Occipital lobe (tissue), 2 donors: ENCODE data around the gene ARHGAP36. TPM values are rescaled to one million over a fixed set of nuclear protein-coding genes. Genes with fewer than 3 reads are reported as not detected.

ENCODE experiments used
- DNase-seq: peaks from one replicate; lab custom pipeline; 2025; lab: John Stamatoyannopoulos, UW
- total RNA-seq: library from RNA; depleted of rRNA; stranded (reverse); fragments of >200 nt; gene quantifications from one replicate; pipeline ENCODE4 v1.2.3, GENCODE V29; 2014

ARHGAP36 gene
- total RNA-seq = 0.31 TPM

- DNase-seq = no peak
Observed at GRCh38 chrX:131058136-131058868, at the start of gene ARHGAP36. Gene ARHGAP36 (plus strand): TSS chrX:131058346. CDS start chrX:131081666, 23,320 bp downstream.

- DNase-seq = no peak
Observed at GRCh38 chrX:131010186-131010585, 48.0 kb upstream of the ARHGAP36 start.

- DNase-seq = no peak
Observed at GRCh38 chrX:131025336-131025735, 32.8 kb upstream of the ARHGAP36 start.

DNA sequence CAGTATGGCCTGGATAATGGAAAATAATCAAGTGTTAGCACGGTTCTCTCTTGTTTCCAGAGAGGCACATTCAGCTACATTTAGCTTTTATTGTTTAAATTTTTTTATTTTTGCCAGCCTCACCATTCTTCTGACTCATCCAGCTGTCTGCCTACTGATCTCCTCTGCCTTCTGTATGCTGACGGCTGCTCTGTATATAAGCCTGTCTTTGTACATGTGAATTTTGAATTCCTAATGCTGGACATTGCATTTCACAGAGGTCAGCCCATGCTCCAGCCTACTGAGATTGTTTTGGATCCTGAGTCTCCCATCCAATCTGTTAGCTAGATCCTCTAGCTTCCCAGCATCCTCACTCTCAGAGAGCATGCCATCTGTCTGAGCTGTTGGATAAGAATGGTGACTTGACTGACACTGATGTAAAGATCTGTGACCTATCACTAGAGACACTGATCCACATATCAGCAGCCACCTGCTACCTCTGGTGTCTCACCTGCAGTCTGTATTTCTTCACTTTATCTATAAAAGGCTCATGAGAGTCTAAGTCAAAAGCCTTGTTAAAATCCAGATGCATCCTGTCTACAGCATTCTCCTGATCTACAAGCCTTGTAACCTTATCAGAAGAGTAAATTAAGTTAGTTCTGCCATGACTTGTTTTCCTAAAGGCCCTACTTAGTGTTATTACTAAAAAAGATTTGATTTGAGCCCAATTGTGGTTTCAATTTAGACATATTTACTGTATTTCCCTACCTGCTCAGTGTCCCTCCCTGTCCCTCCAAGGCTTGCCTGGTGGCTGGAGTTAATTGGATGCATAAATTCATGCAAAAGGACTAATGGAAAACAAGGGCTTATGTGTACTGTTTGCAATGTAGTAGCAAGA, 25.6 kb upstream of the ARHGAP36 start:
- DNase-seq = no peak

- DNase-seq = no peak
Observed at GRCh38 chrX:131034063-131034462, 24.1 kb upstream of the ARHGAP36 start.

DNA sequence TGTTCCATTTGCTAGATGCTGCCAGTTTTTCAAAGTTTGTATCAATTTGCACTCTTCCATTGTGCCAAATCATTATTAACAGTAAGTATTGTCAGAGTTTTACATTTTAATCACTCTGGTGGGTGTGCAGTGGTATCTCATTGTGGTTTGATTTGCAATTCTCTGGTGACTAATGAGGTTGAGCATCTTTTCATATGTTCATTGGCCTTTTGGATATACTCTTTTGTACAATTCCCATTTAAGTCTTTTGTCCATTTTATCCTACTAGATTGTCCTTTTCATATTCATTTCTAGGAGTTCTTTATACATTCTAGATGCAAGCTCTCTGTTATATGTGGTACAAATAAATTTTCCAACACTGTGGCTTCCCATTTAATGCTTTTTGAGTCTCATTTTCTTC, 17.4 kb upstream of the ARHGAP36 start:
- no peak for DNase-seq

- no peak for DNase-seq
Observed at GRCh38 chrX:131041667-131042066, 16.5 kb upstream of the ARHGAP36 start.

DNA sequence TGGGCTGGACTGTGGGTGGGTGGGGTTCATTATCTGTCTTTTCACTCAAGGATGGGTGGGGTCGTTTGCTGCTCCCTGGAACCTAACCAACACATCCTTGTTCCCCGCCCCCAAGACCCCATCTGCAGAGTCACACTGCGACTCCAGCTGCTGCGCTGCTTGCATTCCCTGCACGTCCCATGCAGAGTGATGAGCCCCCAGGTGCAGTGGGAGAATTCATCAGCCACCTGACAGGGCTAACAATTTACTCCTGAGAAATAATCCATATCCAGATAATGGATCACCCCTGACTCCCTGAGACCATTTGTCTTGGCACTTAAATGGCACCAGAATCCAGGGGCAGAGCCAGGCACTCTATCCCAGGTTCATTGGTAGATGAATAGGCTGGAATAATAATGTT, 12.4 kb upstream of the ARHGAP36 start:
- no peak for DNase-seq

GRCh38 chrX:131046596-131046995, 11.6 kb upstream of the ARHGAP36 start:
- no peak for DNase-seq

DNA sequence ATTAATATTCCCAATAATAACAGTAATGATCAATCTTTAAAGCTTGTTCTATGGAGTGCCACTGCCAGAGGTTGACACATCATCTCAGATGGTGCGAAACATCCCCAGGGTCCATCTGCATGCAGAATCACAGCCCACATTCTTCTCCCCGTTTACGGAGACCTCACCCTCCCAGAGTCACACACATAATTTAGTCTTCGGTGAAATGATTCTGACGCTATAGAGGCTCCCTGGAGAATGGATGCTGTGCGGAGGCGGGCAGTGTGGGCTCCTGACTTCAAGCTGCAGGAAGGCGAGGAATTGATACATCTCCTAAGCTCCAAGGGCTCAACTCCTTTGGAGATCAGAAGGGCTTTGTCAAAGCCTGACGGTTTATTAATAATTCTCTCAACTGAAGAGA, 11.0 kb upstream of the ARHGAP36 start:
- DNase-seq = no peak

GRCh38 chrX:131053076-131053475, 5.1 kb upstream of the ARHGAP36 start:
- DNase-seq = no peak

- DNase-seq = no peak
Observed at GRCh38 chrX:131054906-131055305, 3.2 kb upstream of the ARHGAP36 start.

GRCh38 chrX:131057706-131058105, 440 bp upstream of the ARHGAP36 start:
- no peak for DNase-seq

DNA sequence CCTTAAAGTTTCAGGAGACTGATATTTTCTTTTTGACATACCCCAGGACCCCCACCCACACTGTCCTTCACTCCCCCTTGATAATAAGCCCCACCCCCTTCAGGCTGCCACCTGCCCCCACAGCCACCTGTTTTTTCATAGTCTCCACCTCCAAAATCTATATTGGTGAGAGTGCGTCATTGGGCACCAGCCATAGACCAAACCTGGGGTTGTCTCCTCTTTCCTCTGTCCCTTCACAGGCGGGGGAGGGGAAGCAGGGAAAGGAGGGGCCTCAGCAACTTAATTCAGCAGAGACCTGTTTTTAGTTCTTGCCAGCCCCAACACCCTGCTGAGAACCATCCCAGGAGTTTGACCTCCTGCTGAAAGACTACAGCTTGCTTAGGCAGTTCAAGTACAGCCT, 1.1 kb downstream of the ARHGAP36 start:
- no peak for DNase-seq

DNA sequence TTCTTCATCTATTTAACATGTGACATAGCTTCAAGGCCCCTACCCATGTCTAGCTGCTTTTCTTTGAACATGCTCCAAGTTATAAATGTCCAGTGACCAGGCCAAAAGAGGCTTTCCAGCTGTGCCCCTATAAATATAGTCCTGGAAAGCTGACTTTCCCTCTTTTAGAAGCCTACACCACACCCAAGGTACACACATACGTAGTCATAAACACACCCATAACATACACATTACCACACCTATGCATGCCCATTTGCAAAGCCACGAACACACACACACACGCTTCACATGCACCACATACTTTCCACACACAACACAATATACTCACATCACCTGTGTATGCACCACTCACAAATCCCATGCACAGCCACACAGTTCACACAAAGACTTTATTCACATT, 2.0 kb downstream of the ARHGAP36 start:
- DNase-seq = no peak

DNA sequence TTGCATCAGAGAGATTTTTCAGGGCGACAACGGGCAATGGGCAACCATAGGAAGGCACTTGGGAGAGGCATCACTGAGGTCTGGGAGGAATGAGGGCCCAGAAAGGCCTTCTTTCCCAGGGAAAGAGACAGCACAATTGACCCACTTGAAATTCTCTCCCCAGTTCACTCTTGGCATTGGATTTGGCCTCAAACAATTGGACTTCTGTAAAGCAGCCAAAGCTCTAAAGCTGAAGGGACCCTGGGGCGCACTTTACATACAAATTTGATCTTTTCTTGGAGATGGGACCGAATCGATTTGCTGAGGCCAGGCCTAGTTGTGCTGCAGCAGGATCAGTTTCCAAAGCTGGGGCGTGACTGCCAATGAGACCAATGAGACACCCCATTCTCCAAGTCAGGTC, 3.2 kb downstream of the ARHGAP36 start:
- DNase-seq = no peak

DNA sequence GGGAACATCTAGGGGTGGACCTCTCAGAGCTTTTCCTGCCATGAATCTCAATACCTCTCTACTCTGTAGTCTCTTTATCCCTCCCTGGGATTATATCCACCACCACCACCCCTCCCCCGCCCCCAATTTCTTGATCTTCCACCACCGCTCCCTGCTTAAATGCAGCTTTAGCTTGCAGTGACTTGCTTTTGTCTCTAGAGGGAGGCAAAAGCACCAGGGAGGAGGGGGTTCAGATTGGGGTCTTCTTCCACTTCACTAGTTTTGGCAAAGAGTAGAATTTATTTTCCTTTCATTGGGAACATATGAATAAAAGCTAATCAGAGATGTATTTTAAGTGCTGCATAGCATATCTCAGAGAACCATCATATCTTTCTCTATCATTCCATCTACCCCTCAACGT, 5.5 kb downstream of the ARHGAP36 start:
- DNase-seq = no peak

DNA sequence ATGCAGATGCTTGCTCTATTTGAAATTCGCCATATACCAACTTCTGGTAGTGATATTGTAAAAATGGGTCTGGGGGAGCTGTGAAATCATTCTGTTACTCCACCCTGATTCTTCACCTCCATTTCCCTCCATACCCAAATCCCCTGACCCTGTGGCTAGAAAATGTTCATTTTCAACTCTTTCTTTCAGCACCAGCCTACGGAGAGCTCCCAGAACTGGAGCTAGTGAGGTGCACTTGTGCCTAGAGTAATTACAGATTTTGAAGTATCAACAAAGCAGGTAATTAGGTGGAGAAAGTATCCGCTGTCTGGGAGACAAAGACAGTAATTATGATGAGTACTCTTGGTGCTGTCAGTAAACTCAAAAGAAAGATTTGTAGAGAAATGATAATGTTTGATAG, 8.1 kb downstream of the ARHGAP36 start:
- DNase-seq = no peak

DNA sequence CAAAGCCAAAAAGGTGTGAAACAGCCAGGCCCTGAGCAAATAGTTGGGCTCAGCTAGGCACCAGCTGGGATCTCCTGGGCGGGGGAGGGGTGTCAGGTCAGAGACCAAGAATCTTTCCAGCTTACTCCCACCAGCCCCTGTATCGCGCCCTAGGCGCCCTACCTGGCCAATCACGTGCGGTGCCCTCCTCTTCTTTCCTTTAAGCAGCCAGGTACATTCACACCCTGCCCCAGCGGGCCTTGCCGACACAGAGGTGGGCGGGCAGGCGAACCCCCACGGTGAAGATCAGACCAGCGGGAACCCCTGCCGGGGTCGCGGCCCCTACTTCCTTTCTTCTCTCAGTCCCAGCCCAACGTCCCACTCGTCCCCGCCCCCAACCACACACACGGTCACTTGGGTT, 9.1 kb downstream of the ARHGAP36 start:
- no peak for DNase-seq

DNA sequence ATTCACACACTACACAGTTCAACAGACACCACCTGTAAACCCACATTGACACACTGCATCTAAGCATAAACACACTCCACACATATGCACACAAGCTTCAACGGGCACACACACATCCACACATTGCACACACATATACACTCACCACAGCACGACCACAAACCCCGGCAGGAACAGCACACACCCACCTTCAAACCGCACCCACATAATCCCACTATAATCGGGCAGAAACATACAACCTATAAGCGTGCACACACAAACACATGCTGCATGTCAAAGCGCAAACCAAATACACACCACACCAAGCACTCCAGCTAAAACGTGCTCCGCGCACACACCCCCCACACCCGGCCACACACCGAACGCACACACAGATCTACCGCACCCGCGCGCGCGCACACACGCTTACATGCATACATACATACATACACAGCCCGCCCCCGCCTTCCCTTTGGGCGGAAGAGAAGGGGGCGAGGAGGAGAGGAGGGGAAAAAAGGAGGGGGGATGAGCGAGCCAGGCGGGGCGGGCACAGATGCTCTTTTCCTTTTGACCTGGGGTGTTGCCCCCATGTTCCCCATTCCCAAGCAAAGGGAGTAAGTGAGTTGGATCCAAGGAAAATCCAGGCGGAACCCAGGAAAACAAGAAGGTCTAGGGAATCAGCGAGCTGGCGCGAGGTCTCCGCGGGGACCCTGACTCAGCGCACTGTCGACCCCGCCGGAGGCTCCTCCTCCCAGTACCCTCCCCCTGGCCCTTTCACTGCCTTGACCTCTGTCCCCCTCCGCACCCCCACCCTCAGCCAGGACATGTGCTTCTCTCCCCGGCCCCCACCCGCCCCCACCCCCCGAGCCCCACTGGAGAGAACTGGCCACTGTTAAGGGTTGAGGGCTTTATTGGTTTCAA, 9.9 kb downstream of the ARHGAP36 start:
- no peak for DNase-seq

DNA sequence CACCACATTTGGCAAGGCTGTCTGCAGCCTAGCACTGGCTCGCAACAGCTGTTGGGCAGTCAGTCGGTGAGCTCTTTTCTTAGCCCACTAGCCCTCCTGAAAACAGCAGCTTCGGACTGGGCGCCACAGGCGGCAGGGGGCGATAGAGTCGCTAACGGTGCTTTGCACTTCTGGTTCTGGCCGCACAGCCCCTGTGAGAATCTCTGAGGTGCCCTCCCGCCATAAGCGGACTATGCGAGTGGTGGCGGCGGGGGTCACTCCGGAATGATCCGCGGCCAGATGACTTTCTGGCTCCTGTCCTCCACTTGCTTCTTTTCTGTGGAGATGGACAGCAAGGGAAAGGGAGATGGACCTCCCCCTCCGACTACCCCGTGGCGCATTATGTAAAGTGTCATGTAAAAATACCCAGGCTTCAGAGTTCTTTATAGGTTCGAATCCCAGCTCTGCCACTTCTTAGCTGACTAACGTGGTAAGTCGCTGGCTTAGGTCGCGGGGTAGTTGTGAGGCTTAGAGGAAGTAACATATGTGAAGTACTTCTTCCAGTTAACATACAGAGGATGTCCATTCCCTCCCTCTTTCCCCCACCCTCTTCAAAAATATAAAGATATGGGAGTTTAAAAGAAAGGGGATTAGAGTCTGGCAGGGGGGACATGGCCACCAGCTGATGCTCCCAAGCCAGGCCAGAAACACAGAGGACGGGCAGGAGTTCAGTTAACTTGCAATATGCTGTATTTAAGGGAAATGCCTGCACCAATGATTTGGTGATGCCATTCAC, 11.0 kb downstream of the ARHGAP36 start:
- DNase-seq = no peak
